K562 (cell line): ENCODE measurements around the gene NKAIN4. TPM values are rescaled to one million over a fixed set of nuclear protein-coding genes. Genes with fewer than 3 reads are reported as not detected.

Experiments used
- ATAC-seq: fragments of 200-7000 bp; cut with Tn5 transposase; 3 replicates; pipeline ENCODE4 v1.9.1; 2020; ENCODE audit warnings: moderate library complexity
- BruUV-seq: library from RNA; stranded (reverse); fragments of 400-500 nt; replicated peaks from 2 replicates; lab custom pipeline; 2021; lab: Mats Ljungman, UMichigan
- CTCF ChIA-PET: fragments of 300-600 bp; formaldehyde crosslinking; extraction: SDS; loops from one replicate; lab custom pipeline; 2021; ENCODE audit warnings: low intra/inter-chr PET ratio; lab: Yijun Ruan, JAX
- POLR2A ChIA-PET: fragments of 300-600, 350-650 bp; sonication (Branson Sonifier 250); formaldehyde crosslinking; extraction: SDS; loops from one replicate; lab custom pipeline; 2021; ENCODE audit warnings: antibody characterized with exemption, inconsistent platforms; lab: Yijun Ruan, JAX
- DNase-seq, 4 experiments: peaks; one replicate each; pipeline versions ENCODE4 v3.0.0 to v3.0.0-alpha.2; 2011 to 2018; ENCODE audit warnings: low spot score in 3 of 4, mixed read lengths in 3 of 4; ENCODE audit errors: extremely low read depth in 1 of 4
- FAIRE-seq: peaks from 2 replicates; lab custom pipeline; 2011; peaks lifted over from hg19 to GRCh38; lab: Jason Lieb, UNC
- H2AFZ ChIP-seq: 2 replicates; pipeline ENCODE4 v1.6.0; 2011; ENCODE audit warnings: low read depth, low read length, control low read depth, inconsistent platforms
- H3K27ac ChIP-seq: fragments of 200-600 bp; 3 replicates; pipeline ENCODE4 v1.8.0; 2011; ENCODE audit warnings: low read depth, mild to moderate bottlenecking, control low read depth, inconsistent platforms, low read length, moderate library complexity, mixed read lengths; ENCODE audit errors: extremely low read depth
- H3K27me3 ChIP-seq, 2 experiments: fragments of 300-600 bp in 1 of 2; 2 replicates in 1 of 2; 3 replicates in 1 of 2; pipeline versions ENCODE4 v1.6.0 to v1.8.0; 2011; ENCODE audit warnings: inconsistent platforms in 2 of 2, low read length in 2 of 2, mild to moderate bottlenecking in 1 of 2, mixed read lengths in 1 of 2, moderate library complexity in 1 of 2; ENCODE audit not compliant: control insufficient read depth in 2 of 2, insufficient read depth in 2 of 2
- H3K36me3 ChIP-seq: fragments of 300-600 bp; 3 replicates; pipeline ENCODE4 v1.8.0; 2011; ENCODE audit warnings: mild to moderate bottlenecking, low read length, inconsistent platforms; ENCODE audit not compliant: control insufficient read depth, insufficient read depth
- H3K4me1 ChIP-seq, 2 experiments: fragments of 200-600 bp in 1 of 2; replicated peaks in 1 of 2; 2 replicates in 1 of 2; 3 replicates in 1 of 2; pipeline versions ENCODE4 v1.5.1 to v1.8.0; 2011; ENCODE audit warnings: inconsistent platforms in 2 of 2, low read length in 2 of 2, mild to moderate bottlenecking in 1 of 2, mixed read lengths in 1 of 2, moderate library complexity in 1 of 2; ENCODE audit not compliant: control insufficient read depth in 2 of 2, insufficient read depth in 2 of 2
- H3K4me2 ChIP-seq: 2 replicates; pipeline ENCODE4 v1.6.1; 2011; ENCODE audit warnings: low read length, control low read depth, inconsistent platforms, mixed read lengths; ENCODE audit not compliant: insufficient read depth
- H3K4me3 ChIP-seq: fragments of 200-600 bp; sonication (generic), shearing (Covaris generic); 2 replicates; pipeline ENCODE4 v1.5.1; 2016; ENCODE audit warnings: control low read depth, inconsistent platforms
- H3K79me2 ChIP-seq: fragments of 200-600 bp; 3 replicates; pipeline ENCODE4 v1.8.0; 2011; ENCODE audit warnings: low read length, inconsistent platforms; ENCODE audit not compliant: control insufficient read depth, insufficient read depth
- H3K9ac ChIP-seq, 2 experiments: 2 replicates each; pipeline versions ENCODE4 v1.6.0 to v1.6.1; 2011; ENCODE audit warnings: low read depth in 2 of 2, low read length in 2 of 2, control low read depth in 1 of 2, inconsistent platforms in 1 of 2, mild to moderate bottlenecking in 1 of 2, mixed read lengths in 1 of 2; ENCODE audit not compliant: insufficient read depth in 1 of 2
- H3K9me1 ChIP-seq: one replicate; pipeline ENCODE4 v1.6.0; 2011; ENCODE audit warnings: inconsistent platforms, mild to moderate bottlenecking, low read length, moderate library complexity; ENCODE audit not compliant: control insufficient read depth, insufficient read depth
- H3K9me3 ChIP-seq: replicated peaks from 2 replicates; pipeline ENCODE4 v1.5.1; 2011; ENCODE audit warnings: low read depth, low read length, inconsistent platforms; ENCODE audit not compliant: control insufficient read depth, insufficient read depth
- H4K20me1 ChIP-seq: replicated peaks from 2 replicates; pipeline ENCODE4 v1.6.1; 2011; ENCODE audit warnings: low read length, inconsistent platforms, mixed read lengths; ENCODE audit not compliant: control insufficient read depth, insufficient read depth
- BRCA1 ChIP-seq, 2 experiments: fragments of 450-650 bp in 1 of 2; sonication (generic) in 1 of 2; formaldehyde crosslinking in 1 of 2; IDR thresholded peaks; 2 replicates each; pipeline versions ENCODE4 v1.5.0 to v1.6.1; 2017 to 2020; ENCODE audit warnings: mild to moderate bottlenecking in 1 of 2, missing genetic modification reagents in 1 of 2
- POLR2AphosphoS5 ChIP-seq: IDR thresholded peaks from 2 replicates; pipeline ENCODE4 v1.6.1; 2011; ENCODE audit warnings: mild to moderate bottlenecking, low read depth, low read length, moderate library complexity; ENCODE audit not compliant: control insufficient read depth, insufficient read depth
- PTRF ChIP-seq: fragments of 450-650 bp; IDR thresholded peaks from 2 replicates; pipeline ENCODE4 v1.6.1; 2016; ENCODE audit warnings: mild to moderate bottlenecking, missing genetic modification characterization, missing compliant biosample characterization
- USF1 ChIP-seq: sonication (generic); formaldehyde crosslinking; IDR thresholded peaks from 2 replicates; pipeline ENCODE4 v1.9.0; 2022; ENCODE audit warnings: mild to moderate bottlenecking, missing genetic modification reagents
- WGBS: fragments of 100-300 bp; shearing (Covaris generic); methylation state at CpG from one replicate; pipeline ENCODE4 v1.1.6; 2016; ENCODE audit warnings: low coverage, mixed read lengths; ENCODE audit not compliant: insufficient coverage; ENCODE audit errors: missing lambda C conversion rate; 5-methylcytosine and 5-hydroxymethylcytosine counted together
- in situ Hi-C: fragments of 300-500 bp; cut with MboI; formaldehyde crosslinking; loops from 4 replicates; pipeline ENCODE4 v1.15.0; 2018; ENCODE audit warnings: inconsistent platforms, mixed read lengths
- intact Hi-C: fragments of 100-400 bp; cut with micrococcal nuclease; formaldehyde crosslinking; loops from 2 replicates; pipeline ENCODE4 v1.14.2; 2022
- polyA plus RNA-seq, 8 experiments: library from polyadenylated mRNA; depleted of rRNA in 4 of 8; stranded (reverse) in 5 of 8; unstranded in 3 of 8; fragments of >200 nt; fragmentation: Nextera tagmentation in 2 of 8; fragmentation: Illumina TruSeq in 1 of 8; extraction: Ambion mirVana in 2 of 8; extraction: Trizol in 1 of 8; gene quantifications; 2 replicates each; pipeline versions ENCODE4 v1.2.1 to v1.2.3, GENCODE V29; 2011 to 2014; ENCODE audit warnings: inconsistent platforms in 1 of 8, missing spikeins in 1 of 8
- total RNA-seq, 7 experiments: library from RNA; depleted of rRNA in 6 of 7; stranded (reverse); fragments of >200 nt in 6 of 7; fragmentation: Illumina TruSeq in 2 of 7; extraction: Trizol in 2 of 7; gene quantifications; 2 replicates each; pipeline versions ENCODE4 v1.2.1 to v1.2.3, GENCODE V29; 2011 to 2021; ENCODE audit warnings: low replicate concordance in 1 of 7
- TF ChIP-seq, protein P1 (sequence below), 2 experiments: fragments of 250-450 bp in 1 of 2; fragments of 450-650 bp in 1 of 2; sonication (Bioruptor Pico) in 1 of 2; IDR thresholded peaks; 2 replicates each; pipeline versions ENCODE4 v1.6.1 to v1.8.0; 2016 to 2021; ENCODE audit warnings: mild to moderate bottlenecking in 2 of 2, moderate library complexity in 2 of 2, missing compliant biosample characterization in 1 of 2, missing genetic modification characterization in 1 of 2
- TF ChIP-seq, protein P2 (sequence below), 3 experiments: IDR thresholded peaks in 2 of 3; conservative IDR thresholded peaks in 1 of 3; 2 replicates each; pipeline ENCODE4 v1.5.1; 2011 to 2012; ENCODE audit warnings: low read length in 3 of 3, mild to moderate bottlenecking in 3 of 3, control low read depth in 2 of 3, improper control_type of control experiment in 1 of 3, inconsistent platforms in 1 of 3, low read depth in 1 of 3, mixed read lengths in 1 of 3, moderate library complexity in 1 of 3; ENCODE audit not compliant: insufficient read depth in 2 of 3
- TF ChIP-seq, protein P3 (sequence below), 2 experiments: fragments of 450-650 bp in 1 of 2; IDR thresholded peaks; 2 replicates each; pipeline ENCODE4 v1.6.1; 2011 to 2017; ENCODE audit warnings: low read depth in 2 of 2, antibody characterized with exemption in 1 of 2, borderline replicate concordance in 1 of 2, low read length in 1 of 2, mild to moderate bottlenecking in 1 of 2, mixed read lengths in 1 of 2; ENCODE audit not compliant: control insufficient read depth in 1 of 2
- TF ChIP-seq, protein P4 (sequence below): IDR thresholded peaks from 3 replicates; pipeline ENCODE4 v1.6.1; 2011; ENCODE audit warnings: borderline replicate concordance, mild to moderate bottlenecking, moderate library complexity; ENCODE audit not compliant: insufficient read length; ENCODE audit errors: extremely low read depth

Gene NKAIN4
- total and polyA plus RNA-seq, 9 of the 15 experiments (the other 6 are each of a cell fraction or from before 2014, with no cell fraction given) = not detected

DNA sequence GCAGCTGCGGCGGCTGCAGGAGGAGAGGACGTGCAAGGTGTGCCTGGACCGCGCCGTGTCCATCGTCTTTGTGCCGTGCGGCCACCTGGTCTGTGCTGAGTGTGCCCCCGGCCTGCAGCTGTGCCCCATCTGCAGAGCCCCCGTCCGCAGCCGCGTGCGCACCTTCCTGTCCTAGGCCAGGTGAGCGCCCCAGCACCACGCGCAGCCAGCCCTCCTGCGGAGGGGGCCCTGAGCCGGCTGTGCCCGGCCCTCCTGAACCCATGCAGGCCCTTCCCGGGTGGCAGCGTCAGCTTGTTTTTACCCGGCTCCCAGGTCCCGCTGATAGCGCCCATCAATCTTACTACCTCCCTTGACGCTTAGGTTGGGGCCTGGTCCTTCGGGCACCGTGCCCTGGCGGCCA, 14.8 kb downstream of the NKAIN4 start:
- ChIA-PET POLR2A (interaction anchor here (0.9 to 1.2 kb wide), 2 partner anchors 9 to 13 kb away, joined by 3 read pairs; no protein-coding TSS in a partner anchor), CTCF (no interaction called here)
- no peak overlapping the region for H3K27ac ChIP-seq
- H3K9me3 ChIP-seq = no peaks in the 10 kb centered on the region
- no TSS peak for BruUV-seq
- no peak overlapping the region for H3K4me2 ChIP-seq
- ATAC-seq (no peak), FAIRE-seq (no peak), DNase-seq (no peak)
- WGBS = 13% methylated on average over 28 of the region's 30 CpGs
- H3K4me1 ChIP-seq = peaks cover 0 to 45% of the 10 kb centered on the region in 2 experiments; a peak in 3 of 5 replicates
- no peak overlapping the region for H3K9ac ChIP-seq
- 0 out of 2 replicates have a peak, but pooled peaks cover 3% of the 10 kb centered on the region for H4K20me1 ChIP-seq
- peaks cover 29 to 52% of the 10 kb centered on the region in 2 experiments; a peak in 4 of 5 replicates for H3K27me3 ChIP-seq
- no peaks in the 10 kb centered on the region for H3K36me3 ChIP-seq
- intact Hi-C loops = no loop called here
- H2AFZ ChIP-seq = no peak overlapping the region
- H3K4me3 ChIP-seq = no peak overlapping the region
- in situ Hi-C loops = no loop called here
- H3K79me2 ChIP-seq = no peaks in the 10 kb centered on the region
- H3K9me1 ChIP-seq = no peaks in the 10 kb centered on the region
- no peak for TF ChIP-seq USF1 (CRISPR knock-in tag)
- no peak for TF ChIP-seq POLR2AphosphoS5
- TF ChIP-seq, protein P1, sequence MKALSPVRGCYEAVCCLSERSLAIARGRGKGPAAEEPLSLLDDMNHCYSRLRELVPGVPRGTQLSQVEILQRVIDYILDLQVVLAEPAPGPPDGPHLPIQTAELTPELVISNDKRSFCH (CRISPR knock-in tag; IDR thresholded peaks at IDR 0.05) = no peak
- TF ChIP-seq, protein P1 (tag; IDR thresholded peaks at IDR 0.05) = no peak
- TF ChIP-seq, protein P2, sequence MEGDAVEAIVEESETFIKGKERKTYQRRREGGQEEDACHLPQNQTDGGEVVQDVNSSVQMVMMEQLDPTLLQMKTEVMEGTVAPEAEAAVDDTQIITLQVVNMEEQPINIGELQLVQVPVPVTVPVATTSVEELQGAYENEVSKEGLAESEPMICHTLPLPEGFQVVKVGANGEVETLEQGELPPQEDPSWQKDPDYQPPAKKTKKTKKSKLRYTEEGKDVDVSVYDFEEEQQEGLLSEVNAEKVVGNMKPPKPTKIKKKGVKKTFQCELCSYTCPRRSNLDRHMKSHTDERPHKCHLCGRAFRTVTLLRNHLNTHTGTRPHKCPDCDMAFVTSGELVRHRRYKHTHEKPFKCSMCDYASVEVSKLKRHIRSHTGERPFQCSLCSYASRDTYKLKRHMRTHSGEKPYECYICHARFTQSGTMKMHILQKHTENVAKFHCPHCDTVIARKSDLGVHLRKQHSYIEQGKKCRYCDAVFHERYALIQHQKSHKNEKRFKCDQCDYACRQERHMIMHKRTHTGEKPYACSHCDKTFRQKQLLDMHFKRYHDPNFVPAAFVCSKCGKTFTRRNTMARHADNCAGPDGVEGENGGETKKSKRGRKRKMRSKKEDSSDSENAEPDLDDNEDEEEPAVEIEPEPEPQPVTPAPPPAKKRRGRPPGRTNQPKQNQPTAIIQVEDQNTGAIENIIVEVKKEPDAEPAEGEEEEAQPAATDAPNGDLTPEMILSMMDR (IDR thresholded peaks at IDR 0.05 in 2 of 3, conservative IDR thresholded peaks at IDR 0.05 in 1 of 3; ENCODE audit: insufficient read depth in 2 of 3, low read depth in 1 of 3, low read length in 3 of 3) = no peak
- no peak for TF ChIP-seq BRCA1 (IDR thresholded peaks at IDR 0.05)
- no peak for TF ChIP-seq BRCA1 (CRISPR knock-in tag; IDR thresholded peaks at IDR 0.05)
- TF ChIP-seq, protein P3, sequence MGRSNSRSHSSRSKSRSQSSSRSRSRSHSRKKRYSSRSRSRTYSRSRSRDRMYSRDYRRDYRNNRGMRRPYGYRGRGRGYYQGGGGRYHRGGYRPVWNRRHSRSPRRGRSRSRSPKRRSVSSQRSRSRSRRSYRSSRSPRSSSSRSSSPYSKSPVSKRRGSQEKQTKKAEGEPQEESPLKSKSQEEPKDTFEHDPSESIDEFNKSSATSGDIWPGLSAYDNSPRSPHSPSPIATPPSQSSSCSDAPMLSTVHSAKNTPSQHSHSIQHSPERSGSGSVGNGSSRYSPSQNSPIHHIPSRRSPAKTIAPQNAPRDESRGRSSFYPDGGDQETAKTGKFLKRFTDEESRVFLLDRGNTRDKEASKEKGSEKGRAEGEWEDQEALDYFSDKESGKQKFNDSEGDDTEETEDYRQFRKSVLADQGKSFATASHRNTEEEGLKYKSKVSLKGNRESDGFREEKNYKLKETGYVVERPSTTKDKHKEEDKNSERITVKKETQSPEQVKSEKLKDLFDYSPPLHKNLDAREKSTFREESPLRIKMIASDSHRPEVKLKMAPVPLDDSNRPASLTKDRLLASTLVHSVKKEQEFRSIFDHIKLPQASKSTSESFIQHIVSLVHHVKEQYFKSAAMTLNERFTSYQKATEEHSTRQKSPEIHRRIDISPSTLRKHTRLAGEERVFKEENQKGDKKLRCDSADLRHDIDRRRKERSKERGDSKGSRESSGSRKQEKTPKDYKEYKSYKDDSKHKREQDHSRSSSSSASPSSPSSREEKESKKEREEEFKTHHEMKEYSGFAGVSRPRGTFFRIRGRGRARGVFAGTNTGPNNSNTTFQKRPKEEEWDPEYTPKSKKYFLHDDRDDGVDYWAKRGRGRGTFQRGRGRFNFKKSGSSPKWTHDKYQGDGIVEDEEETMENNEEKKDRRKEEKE (IDR thresholded peaks at IDR 0.05; ENCODE audit: borderline replicate concordance in 1 of 2, control insufficient read depth in 1 of 2, low read depth in 2 of 2, low read length in 1 of 2) = no peak
- TF ChIP-seq PTRF = no peak
- TF ChIP-seq, protein P4, sequence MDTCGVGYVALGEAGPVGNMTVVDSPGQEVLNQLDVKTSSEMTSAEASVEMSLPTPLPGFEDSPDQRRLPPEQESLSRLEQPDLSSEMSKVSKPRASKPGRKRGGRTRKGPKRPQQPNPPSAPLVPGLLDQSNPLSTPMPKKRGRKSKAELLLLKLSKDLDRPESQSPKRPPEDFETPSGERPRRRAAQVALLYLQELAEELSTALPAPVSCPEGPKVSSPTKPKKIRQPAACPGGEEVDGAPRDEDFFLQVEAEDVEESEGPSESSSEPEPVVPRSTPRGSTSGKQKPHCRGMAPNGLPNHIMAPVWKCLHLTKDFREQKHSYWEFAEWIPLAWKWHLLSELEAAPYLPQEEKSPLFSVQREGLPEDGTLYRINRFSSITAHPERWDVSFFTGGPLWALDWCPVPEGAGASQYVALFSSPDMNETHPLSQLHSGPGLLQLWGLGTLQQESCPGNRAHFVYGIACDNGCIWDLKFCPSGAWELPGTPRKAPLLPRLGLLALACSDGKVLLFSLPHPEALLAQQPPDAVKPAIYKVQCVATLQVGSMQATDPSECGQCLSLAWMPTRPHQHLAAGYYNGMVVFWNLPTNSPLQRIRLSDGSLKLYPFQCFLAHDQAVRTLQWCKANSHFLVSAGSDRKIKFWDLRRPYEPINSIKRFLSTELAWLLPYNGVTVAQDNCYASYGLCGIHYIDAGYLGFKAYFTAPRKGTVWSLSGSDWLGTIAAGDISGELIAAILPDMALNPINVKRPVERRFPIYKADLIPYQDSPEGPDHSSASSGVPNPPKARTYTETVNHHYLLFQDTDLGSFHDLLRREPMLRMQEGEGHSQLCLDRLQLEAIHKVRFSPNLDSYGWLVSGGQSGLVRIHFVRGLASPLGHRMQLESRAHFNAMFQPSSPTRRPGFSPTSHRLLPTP = no peak
